ENCODE measurements around the gene RNU6-9.
"Not testable (repeated sequence)": the region's sequence is repeated elsewhere in the genome, so short reads cannot be mapped to it uniquely, and the experiment has no call there.

RNU6-9 gene

GRCh38 chr19:875265-875879, 17.9 kb upstream of the RNU6-9 start:
- peaks cover 11% of the 10 kb centered on the region for H3K36me3 ChIP-seq (ENCODE audit: control insufficient read depth, insufficient read depth, low read length)
- no peaks in the 10 kb centered on the region for H3K27me3 ChIP-seq (replicated peaks; ENCODE audit: control insufficient read depth, insufficient read depth, low read length)
- no peak overlapping the region for H3K4me3 ChIP-seq (replicated peaks; ENCODE audit: low read depth, low read length)
- no peak for TF ChIP-seq CTCF (IDR thresholded peaks at IDR 0.05; ENCODE audit: insufficient read depth, low read length, poor library complexity, severe bottlenecking)
- DNase-seq (ENCODE audit: extremely low read depth, insufficient read length): no peak

GRCh38 chr19:876089-876488, 17.2 kb upstream of the RNU6-9 start:
- TF ChIP-seq CTCF (IDR thresholded peaks at IDR 0.05; ENCODE audit: insufficient read depth, low read length, poor library complexity, severe bottlenecking): no peak
- Histone ChIP-seq H3K27me3 (replicated peaks; ENCODE audit: control insufficient read depth, insufficient read depth, low read length) (no peaks in the 10 kb centered on the region), H3K4me3 (replicated peaks; ENCODE audit: low read depth, low read length) (no peak overlapping the region), H3K36me3 (ENCODE audit: control insufficient read depth, insufficient read depth, low read length) (peaks cover 8% of the 10 kb centered on the region)
- DNase-seq (ENCODE audit: extremely low read depth, insufficient read length): no peak

- H3K27me3 ChIP-seq (replicated peaks; ENCODE audit: control insufficient read depth, insufficient read depth, low read length): no peaks in the 10 kb centered on the region
- no peak for DNase-seq (ENCODE audit: extremely low read depth, insufficient read length)
- H3K36me3 ChIP-seq (ENCODE audit: control insufficient read depth, insufficient read depth, low read length): peaks cover 11% of the 10 kb centered on the region
- no peak overlapping the region for H3K4me3 ChIP-seq (replicated peaks; ENCODE audit: low read depth, low read length)
- no peak for TF ChIP-seq CTCF (IDR thresholded peaks at IDR 0.05; ENCODE audit: insufficient read depth, low read length, poor library complexity, severe bottlenecking)
Observed at GRCh38 chr19:876780-877314, 16.4 kb upstream of the RNU6-9 start.

GRCh38 chr19:877992-878660, 15.2 kb upstream of the RNU6-9 start:
- H3K36me3 ChIP-seq (ENCODE audit: control insufficient read depth, insufficient read depth, low read length): peaks cover 14% of the 10 kb centered on the region
- DNase-seq (ENCODE audit: extremely low read depth, insufficient read length); H3K4me3 ChIP-seq (replicated peaks; ENCODE audit: low read depth, low read length); H3K27me3 ChIP-seq (replicated peaks; ENCODE audit: control insufficient read depth, insufficient read depth, low read length): not testable (repeated sequence)

GRCh38 chr19:878751-879561, 14.3 kb upstream of the RNU6-9 start:
- peaks cover 20% of the 10 kb centered on the region for H3K36me3 ChIP-seq (ENCODE audit: control insufficient read depth, insufficient read depth, low read length)
- H3K4me3 ChIP-seq (replicated peaks; ENCODE audit: low read depth, low read length); H3K27me3 ChIP-seq (replicated peaks; ENCODE audit: control insufficient read depth, insufficient read depth, low read length); DNase-seq (ENCODE audit: extremely low read depth, insufficient read length): not testable (repeated sequence)

GRCh38 chr19:879711-880438, 13.4 kb upstream of the RNU6-9 start:
- H3K4me3 ChIP-seq (replicated peaks; ENCODE audit: low read depth, low read length): no peak overlapping the region
- no peak for TF ChIP-seq CTCF (IDR thresholded peaks at IDR 0.05; ENCODE audit: insufficient read depth, low read length, poor library complexity, severe bottlenecking)
- no peaks in the 10 kb centered on the region for H3K27me3 ChIP-seq (replicated peaks; ENCODE audit: control insufficient read depth, insufficient read depth, low read length)
- DNase-seq (ENCODE audit: extremely low read depth, insufficient read length): no peak
- H3K36me3 ChIP-seq (ENCODE audit: control insufficient read depth, insufficient read depth, low read length): peaks cover 20% of the 10 kb centered on the region

Data from GM06990 (cell line).